NCI-H2107 treated with DMSO at 0.1 percent for 48 hours (cell line): Measurements from ENCODE around the gene VDR.
"Not testable (repeated sequence)": the region's sequence is repeated elsewhere in the genome, so short reads cannot be mapped to it uniquely, and the experiment has no call there.

Source experiments
- DNase-seq: peaks from one replicate; lab custom pipeline; 2025; ENCODE audit not compliant: unreplicated experiment; lab: John Stamatoyannopoulos, UW

The VDR gene

GRCh38 chr12:47851303-47851952, 53.4 kb downstream of the VDR start:
- DNase-seq, result no peak

GRCh38 chr12:47850153-47851084, 54.4 kb downstream of the VDR start:
- DNase-seq, result no peak

GRCh38 chr12:47849261-47849660, 55.5 kb downstream of the VDR start:
- DNase-seq, result no peak

- no peak for DNase-seq
These were observed 55.9 kb downstream of the VDR start for GRCh38 chr12:47848853-47849252.

- DNase-seq, result no peak
These were observed 58.3 kb downstream of the VDR start for GRCh38 chr12:47846294-47846996.

- no peak for DNase-seq
These were observed 59.7 kb downstream of the VDR start for GRCh38 chr12:47845081-47845480.

- no peak for DNase-seq
These were observed 60.4 kb downstream of the VDR start for GRCh38 chr12:47844264-47845019.

GRCh38 chr12:47843226-47843980, 61.4 kb downstream of the VDR start:
- no peak for DNase-seq

GRCh38 chr12:47842543-47842942, 62.3 kb downstream of the VDR start:
- DNase-seq, result not testable (repeated sequence)

- DNase-seq, result no peak
These were observed 62.9 kb downstream of the VDR start for GRCh38 chr12:47841910-47842309.

GRCh38 chr12:47841501-47841900, 63.3 kb downstream of the VDR start:
- DNase-seq, result no peak

GRCh38 chr12:47840571-47840970, 64.2 kb downstream of the VDR start:
- DNase-seq, result no peak

- peak; percentile 82 for DNase-seq
These were observed 65.4 kb downstream of the VDR start for GRCh38 chr12:47839214-47839876.

GRCh38 chr12:47838286-47838931, 66.4 kb downstream of the VDR start:
- peak; percentile 19 for DNase-seq

- peak; percentile 57 for DNase-seq
These were observed 67.3 kb downstream of the VDR start for GRCh38 chr12:47837190-47838171.

GRCh38 chr12:47835831-47836155, 69.0 kb downstream of the VDR start:
- DNase-seq, result no peak

GRCh38 chr12:47835006-47835830, 69.6 kb downstream of the VDR start:
- no peak for DNase-seq
